Tibial nerve (tissue), 3 donors: Measurements from ENCODE around the gene ATOSB.

Source experiments
- CTCF ChIP-seq, 5 experiments: fragments of 200-600 bp in 3 of 5; fragments of 450-650 bp in 2 of 5; sonication (generic) in 3 of 5; IDR thresholded peaks; one replicate each; pipeline ENCODE4 v1.5.1; 2016 to 2019; ENCODE audit warnings: antibody characterized with exemption in 5 of 5, mild to moderate bottlenecking in 3 of 5, moderate library complexity in 2 of 5
- POLR2A ChIP-seq, 2 donors: fragments of 450-650 bp; IDR thresholded peaks; one replicate each; pipeline ENCODE4 v1.6.1; 2017; ENCODE audit warnings: antibody characterized with exemption in 2 of 2, mild to moderate bottlenecking in 2 of 2, moderate library complexity in 2 of 2

DNA sequence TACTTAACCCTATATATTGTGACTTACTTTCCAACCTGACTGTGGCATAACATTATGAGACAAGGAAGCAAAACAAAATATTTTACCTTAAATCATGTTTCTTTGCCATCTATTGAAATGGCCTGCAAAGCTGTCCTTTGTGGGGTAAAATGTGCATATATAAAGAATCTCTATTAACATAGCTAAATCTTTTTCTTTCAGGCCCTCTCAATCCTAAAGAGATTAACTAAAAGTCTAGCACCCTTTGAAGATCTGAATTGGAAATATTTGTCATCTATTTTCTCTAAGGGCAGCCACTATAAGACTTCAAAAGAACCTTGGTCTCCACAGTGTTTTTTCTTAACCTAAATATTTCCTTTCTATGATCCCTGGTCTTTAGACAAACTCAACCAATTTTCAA lies 41.1 kb upstream of the ATOSB start:
- TF ChIP-seq POLR2A (IDR thresholded peaks at IDR 0.05) = no peak
- no peak for TF ChIP-seq CTCF (IDR thresholded peaks at IDR 0.05)
